ENCODE data around the gene AP3B1.

AP3B1 gene

GRCh38 chr5:77958642-77959330, 335.7 kb downstream of the AP3B1 start:
- no peak for DNase-seq

- DNase-seq, result no peak
These were observed 336.5 kb downstream of the AP3B1 start for GRCh38 chr5:77957931-77958521.

- no peak for DNase-seq
These were observed 337.0 kb downstream of the AP3B1 start for GRCh38 chr5:77957516-77957915.

GRCh38 chr5:77957081-77957480, 337.4 kb downstream of the AP3B1 start:
- DNase-seq, result no peak

GRCh38 chr5:77955577-77955976, 338.9 kb downstream of the AP3B1 start:
- no peak for DNase-seq

- no peak for DNase-seq
These were observed 341.1 kb downstream of the AP3B1 start for GRCh38 chr5:77953374-77953773.

GRCh38 chr5:77952636-77953212, 341.8 kb downstream of the AP3B1 start:
- no peak for DNase-seq

Data from NCI-H1694 (cell line).